Measurements from ENCODE around the gene RFC4.

The RFC4 gene

DNA sequence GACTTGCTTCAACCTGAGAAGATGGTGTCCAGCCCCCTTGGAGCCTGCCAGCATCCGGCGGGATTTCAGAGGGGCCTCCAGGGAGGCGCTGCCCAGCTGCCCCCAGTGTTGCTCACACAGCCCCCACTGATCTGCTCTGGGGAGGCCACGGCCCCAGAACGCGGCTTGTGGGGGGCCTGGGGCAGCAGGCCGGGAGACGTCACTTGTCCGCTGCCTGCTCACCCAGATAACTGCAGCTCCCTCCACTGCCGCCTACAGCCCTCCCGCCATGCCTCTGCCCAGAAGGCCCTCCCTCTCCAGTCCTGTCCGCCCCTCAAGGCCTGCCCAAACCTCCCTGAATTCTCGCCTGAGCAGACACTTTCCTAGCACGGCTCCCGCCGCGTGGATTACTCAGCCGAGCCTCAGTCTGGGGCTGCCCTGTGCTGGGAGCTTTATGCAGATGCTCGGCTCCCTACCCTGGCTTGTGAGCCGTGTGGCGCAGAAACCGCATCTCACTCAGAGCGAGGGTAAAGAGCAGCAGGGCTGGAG is 19.1 kb upstream of the RFC4 start (continued):
- TF ChIP-seq, protein P1, sequence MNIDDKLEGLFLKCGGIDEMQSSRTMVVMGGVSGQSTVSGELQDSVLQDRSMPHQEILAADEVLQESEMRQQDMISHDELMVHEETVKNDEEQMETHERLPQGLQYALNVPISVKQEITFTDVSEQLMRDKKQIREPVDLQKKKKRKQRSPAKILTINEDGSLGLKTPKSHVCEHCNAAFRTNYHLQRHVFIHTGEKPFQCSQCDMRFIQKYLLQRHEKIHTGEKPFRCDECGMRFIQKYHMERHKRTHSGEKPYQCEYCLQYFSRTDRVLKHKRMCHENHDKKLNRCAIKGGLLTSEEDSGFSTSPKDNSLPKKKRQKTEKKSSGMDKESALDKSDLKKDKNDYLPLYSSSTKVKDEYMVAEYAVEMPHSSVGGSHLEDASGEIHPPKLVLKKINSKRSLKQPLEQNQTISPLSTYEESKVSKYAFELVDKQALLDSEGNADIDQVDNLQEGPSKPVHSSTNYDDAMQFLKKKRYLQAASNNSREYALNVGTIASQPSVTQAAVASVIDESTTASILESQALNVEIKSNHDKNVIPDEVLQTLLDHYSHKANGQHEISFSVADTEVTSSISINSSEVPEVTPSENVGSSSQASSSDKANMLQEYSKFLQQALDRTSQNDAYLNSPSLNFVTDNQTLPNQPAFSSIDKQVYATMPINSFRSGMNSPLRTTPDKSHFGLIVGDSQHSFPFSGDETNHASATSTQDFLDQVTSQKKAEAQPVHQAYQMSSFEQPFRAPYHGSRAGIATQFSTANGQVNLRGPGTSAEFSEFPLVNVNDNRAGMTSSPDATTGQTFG (tag by site-specific recombination; IDR thresholded peaks at IDR 0.05; ENCODE audit: borderline replicate concordance): no peak
- TF ChIP-seq, protein P2, sequence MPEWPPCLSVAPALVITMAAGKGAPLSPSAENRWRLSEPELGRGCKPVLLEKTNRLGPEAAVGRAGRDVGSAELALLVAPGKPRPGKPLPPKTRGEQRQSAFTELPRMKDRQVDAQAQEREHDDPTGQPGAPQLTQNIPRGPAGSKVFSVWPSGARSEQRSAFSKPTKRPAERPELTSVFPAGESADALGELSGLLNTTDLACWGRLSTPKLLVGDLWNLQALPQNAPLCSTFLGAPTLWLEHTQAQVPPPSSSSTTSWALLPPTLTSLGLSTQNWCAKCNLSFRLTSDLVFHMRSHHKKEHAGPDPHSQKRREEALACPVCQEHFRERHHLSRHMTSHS (tag by site-specific recombination; IDR thresholded peaks at IDR 0.05): no peak
- TF ChIP-seq ZFHX2 (tag by site-specific recombination; conservative IDR thresholded peaks at IDR 0.05) (peak; percentile 39), ZNF677 (tag by site-specific recombination; IDR thresholded peaks at IDR 0.05) (no peak), BCL11B (tag by site-specific recombination; IDR thresholded peaks at IDR 0.05; ENCODE audit: low read depth) (no peak), ZNF596 (tag by site-specific recombination; IDR thresholded peaks at IDR 0.05) (no peak), ZNF600 (tag by site-specific recombination; IDR thresholded peaks at IDR 0.05) (peak; percentile 77), ZNF548 (tag by site-specific recombination; IDR thresholded peaks at IDR 0.05) (no peak), ZNF843 (tag by site-specific recombination; IDR thresholded peaks at IDR 0.05) (no peak), KLF16 (tag by site-specific recombination; IDR thresholded peaks at IDR 0.05) (no peak), HOXC10 (CRISPR knock-in tag; IDR thresholded peaks at IDR 0.05) (no peak), ZNF311 (tag by site-specific recombination; IDR thresholded peaks at IDR 0.05; ENCODE audit: borderline replicate concordance) (no peak), ZNF785 (tag by site-specific recombination; IDR thresholded peaks at IDR 0.05) (no peak), ZNF274 (IDR thresholded peaks at IDR 0.05; ENCODE audit: low read length) (no peak), ZNF274 (tag by site-specific recombination; IDR thresholded peaks at IDR 0.05; ENCODE audit: borderline replicate concordance) (no peak), YY1 (tag by site-specific recombination; IDR thresholded peaks at IDR 0.05) (no peak), ZIC2 (tag by site-specific recombination; IDR thresholded peaks at IDR 0.05) (peak; percentile 66), ZNF23 (tag by site-specific recombination; IDR thresholded peaks at IDR 0.05; ENCODE audit: borderline replicate concordance) (no peak), KLF10 (tag by site-specific recombination; IDR thresholded peaks at IDR 0.05) (no peak), ZNF558 (tag by site-specific recombination; IDR thresholded peaks at IDR 0.05) (no peak)
- TF ChIP-seq, protein P3, sequence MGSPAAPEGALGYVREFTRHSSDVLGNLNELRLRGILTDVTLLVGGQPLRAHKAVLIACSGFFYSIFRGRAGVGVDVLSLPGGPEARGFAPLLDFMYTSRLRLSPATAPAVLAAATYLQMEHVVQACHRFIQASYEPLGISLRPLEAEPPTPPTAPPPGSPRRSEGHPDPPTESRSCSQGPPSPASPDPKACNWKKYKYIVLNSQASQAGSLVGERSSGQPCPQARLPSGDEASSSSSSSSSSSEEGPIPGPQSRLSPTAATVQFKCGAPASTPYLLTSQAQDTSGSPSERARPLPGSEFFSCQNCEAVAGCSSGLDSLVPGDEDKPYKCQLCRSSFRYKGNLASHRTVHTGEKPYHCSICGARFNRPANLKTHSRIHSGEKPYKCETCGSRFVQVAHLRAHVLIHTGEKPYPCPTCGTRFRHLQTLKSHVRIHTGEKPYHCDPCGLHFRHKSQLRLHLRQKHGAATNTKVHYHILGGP (tag by site-specific recombination; IDR thresholded peaks at IDR 0.05): no peak
- TF ChIP-seq, protein P4, sequence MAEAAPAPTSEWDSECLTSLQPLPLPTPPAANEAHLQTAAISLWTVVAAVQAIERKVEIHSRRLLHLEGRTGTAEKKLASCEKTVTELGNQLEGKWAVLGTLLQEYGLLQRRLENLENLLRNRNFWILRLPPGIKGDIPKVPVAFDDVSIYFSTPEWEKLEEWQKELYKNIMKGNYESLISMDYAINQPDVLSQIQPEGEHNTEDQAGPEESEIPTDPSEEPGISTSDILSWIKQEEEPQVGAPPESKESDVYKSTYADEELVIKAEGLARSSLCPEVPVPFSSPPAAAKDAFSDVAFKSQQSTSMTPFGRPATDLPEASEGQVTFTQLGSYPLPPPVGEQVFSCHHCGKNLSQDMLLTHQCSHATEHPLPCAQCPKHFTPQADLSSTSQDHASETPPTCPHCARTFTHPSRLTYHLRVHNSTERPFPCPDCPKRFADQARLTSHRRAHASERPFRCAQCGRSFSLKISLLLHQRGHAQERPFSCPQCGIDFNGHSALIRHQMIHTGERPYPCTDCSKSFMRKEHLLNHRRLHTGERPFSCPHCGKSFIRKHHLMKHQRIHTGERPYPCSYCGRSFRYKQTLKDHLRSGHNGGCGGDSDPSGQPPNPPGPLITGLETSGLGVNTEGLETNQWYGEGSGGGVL (tag by site-specific recombination; IDR thresholded peaks at IDR 0.05): peak; percentile 74
- TF ChIP-seq, protein P5, sequence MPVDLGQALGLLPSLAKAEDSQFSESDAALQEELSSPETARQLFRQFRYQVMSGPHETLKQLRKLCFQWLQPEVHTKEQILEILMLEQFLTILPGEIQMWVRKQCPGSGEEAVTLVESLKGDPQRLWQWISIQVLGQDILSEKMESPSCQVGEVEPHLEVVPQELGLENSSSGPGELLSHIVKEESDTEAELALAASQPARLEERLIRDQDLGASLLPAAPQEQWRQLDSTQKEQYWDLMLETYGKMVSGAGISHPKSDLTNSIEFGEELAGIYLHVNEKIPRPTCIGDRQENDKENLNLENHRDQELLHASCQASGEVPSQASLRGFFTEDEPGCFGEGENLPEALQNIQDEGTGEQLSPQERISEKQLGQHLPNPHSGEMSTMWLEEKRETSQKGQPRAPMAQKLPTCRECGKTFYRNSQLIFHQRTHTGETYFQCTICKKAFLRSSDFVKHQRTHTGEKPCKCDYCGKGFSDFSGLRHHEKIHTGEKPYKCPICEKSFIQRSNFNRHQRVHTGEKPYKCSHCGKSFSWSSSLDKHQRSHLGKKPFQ (tag by site-specific recombination; IDR thresholded peaks at IDR 0.05): no peak
- TF ChIP-seq, protein P6, sequence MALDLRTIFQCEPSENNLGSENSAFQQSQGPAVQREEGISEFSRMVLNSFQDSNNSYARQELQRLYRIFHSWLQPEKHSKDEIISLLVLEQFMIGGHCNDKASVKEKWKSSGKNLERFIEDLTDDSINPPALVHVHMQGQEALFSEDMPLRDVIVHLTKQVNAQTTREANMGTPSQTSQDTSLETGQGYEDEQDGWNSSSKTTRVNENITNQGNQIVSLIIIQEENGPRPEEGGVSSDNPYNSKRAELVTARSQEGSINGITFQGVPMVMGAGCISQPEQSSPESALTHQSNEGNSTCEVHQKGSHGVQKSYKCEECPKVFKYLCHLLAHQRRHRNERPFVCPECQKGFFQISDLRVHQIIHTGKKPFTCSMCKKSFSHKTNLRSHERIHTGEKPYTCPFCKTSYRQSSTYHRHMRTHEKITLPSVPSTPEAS (tag by site-specific recombination; IDR thresholded peaks at IDR 0.05): no peak
- TF ChIP-seq, protein P7, sequence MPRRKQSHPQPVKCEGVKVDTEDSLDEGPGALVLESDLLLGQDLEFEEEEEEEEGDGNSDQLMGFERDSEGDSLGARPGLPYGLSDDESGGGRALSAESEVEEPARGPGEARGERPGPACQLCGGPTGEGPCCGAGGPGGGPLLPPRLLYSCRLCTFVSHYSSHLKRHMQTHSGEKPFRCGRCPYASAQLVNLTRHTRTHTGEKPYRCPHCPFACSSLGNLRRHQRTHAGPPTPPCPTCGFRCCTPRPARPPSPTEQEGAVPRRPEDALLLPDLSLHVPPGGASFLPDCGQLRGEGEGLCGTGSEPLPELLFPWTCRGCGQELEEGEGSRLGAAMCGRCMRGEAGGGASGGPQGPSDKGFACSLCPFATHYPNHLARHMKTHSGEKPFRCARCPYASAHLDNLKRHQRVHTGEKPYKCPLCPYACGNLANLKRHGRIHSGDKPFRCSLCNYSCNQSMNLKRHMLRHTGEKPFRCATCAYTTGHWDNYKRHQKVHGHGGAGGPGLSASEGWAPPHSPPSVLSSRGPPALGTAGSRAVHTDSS (tag by site-specific recombination; IDR thresholded peaks at IDR 0.05): no peak
- TF ChIP-seq, protein P8, sequence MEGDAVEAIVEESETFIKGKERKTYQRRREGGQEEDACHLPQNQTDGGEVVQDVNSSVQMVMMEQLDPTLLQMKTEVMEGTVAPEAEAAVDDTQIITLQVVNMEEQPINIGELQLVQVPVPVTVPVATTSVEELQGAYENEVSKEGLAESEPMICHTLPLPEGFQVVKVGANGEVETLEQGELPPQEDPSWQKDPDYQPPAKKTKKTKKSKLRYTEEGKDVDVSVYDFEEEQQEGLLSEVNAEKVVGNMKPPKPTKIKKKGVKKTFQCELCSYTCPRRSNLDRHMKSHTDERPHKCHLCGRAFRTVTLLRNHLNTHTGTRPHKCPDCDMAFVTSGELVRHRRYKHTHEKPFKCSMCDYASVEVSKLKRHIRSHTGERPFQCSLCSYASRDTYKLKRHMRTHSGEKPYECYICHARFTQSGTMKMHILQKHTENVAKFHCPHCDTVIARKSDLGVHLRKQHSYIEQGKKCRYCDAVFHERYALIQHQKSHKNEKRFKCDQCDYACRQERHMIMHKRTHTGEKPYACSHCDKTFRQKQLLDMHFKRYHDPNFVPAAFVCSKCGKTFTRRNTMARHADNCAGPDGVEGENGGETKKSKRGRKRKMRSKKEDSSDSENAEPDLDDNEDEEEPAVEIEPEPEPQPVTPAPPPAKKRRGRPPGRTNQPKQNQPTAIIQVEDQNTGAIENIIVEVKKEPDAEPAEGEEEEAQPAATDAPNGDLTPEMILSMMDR (tag by site-specific recombination; IDR thresholded peaks at IDR 0.05): no peak
- TF ChIP-seq, protein P9, sequence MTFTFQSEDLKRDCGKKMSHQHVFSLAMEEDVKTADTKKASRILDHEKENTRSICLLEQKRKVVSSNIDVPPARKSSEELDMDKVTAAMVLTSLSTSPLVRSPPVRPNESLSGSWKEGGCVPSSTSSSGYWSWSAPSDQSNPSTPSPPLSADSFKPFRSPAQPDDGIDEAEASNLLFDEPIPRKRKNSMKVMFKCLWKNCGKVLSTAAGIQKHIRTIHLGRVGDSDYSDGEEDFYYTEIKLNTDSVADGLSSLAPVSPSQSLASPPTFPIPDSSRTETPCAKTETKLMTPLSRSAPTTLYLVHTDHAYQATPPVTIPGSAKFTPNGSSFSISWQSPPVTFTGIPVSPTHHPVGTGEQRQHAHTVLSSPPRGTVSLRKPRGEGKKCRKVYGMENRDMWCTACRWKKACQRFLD (tag by site-specific recombination; IDR thresholded peaks at IDR 0.05): no peak

All from HEK293 (cell line).